Epithelial cell of proximal tubule (primary cell): ENCODE data around the gene SFI1. TPM values are rescaled to one million over a fixed set of nuclear protein-coding genes. Genes with fewer than 3 reads are reported as not detected.

Experiments
- DNase-seq: peaks from one replicate; pipeline ENCODE4 v3.0.0-alpha.2; 2011; ENCODE audit warnings: low read depth
- H3K4me3 ChIP-seq: 2 replicates; pipeline ENCODE4 v1.5.1; 2011; ENCODE audit warnings: low read depth, mild to moderate bottlenecking, low read length
- CTCF ChIP-seq: conservative IDR thresholded peaks from 2 replicates; pipeline ENCODE4 v1.5.1; 2012; ENCODE audit warnings: low read depth, mild to moderate bottlenecking, low read length
- total RNA-seq: library from RNA; depleted of rRNA; stranded (reverse); fragments of >200 nt; gene quantifications from 2 replicates; pipeline ENCODE4 v1.2.3, GENCODE V29; 2015

SFI1 gene
- total RNA-seq, 1 donor from 2014 or later = 26.0 TPM

- peak within 1 kb of the TSS; percentile 97 for H3K4me3 ChIP-seq
- TF ChIP-seq CTCF = no peak
- DNase-seq = peak; percentile 98
Observed at GRCh38 chr22:31661851-31662667, 165.7 kb downstream of the SFI1 start, which contains the start of gene PISD. Gene PISD (minus strand): TSS chr22:31662215. CDS start chr22:31662208, 7 bp downstream.

GRCh38 chr22:31662668-31663037 lies 166.3 kb downstream of the SFI1 start:
- TF ChIP-seq CTCF = no peak
- DNase-seq = no peak
- H3K4me3 ChIP-seq = peak overlapping the region; percentile 97

Other genes starting within 250 kb of the SFI1 start
- gene PIK3IP1, start 204.0 kb upstream of the SFI1 start, total RNA-seq = 2.6 and 11.8 TPM in 2 replicates
- 30.8 and 31.4 TPM in 2 replicates for gene PATZ1, start 150.2 kb upstream of the SFI1 start, total RNA-seq
- 77.9 and 113 TPM in 2 replicates for gene DRG1, start 96.9 kb upstream of the SFI1 start, total RNA-seq
- 11.1 and 12.7 TPM in 2 replicates for gene EIF4ENIF1, start 6.7 kb upstream of the SFI1 start, total RNA-seq
- 61.1 and 78.9 TPM in 2 replicates for gene PISD, start 165.7 kb downstream of the SFI1 start, total RNA-seq